UCSD-AML1 (cell line): ENCODE results near the gene CBLC.
"Not testable (repeated sequence)": the region's sequence is repeated elsewhere in the genome, so short reads cannot be mapped to it uniquely, and the experiment has no call there.

Source experiments
- DNase-seq: peaks from one replicate; lab custom pipeline; 2025; ENCODE audit not compliant: unreplicated experiment; lab: John Stamatoyannopoulos, UW

CBLC gene

GRCh38 chr19:44818466-44819031 is 40.9 kb downstream of the CBLC start:
- no peak for DNase-seq

- no peak for DNase-seq
Observed at GRCh38 chr19:44819246-44819832, 41.6 kb downstream of the CBLC start.

- peak; percentile 60 for DNase-seq
Observed at GRCh38 chr19:44820648-44821609, 43.2 kb downstream of the CBLC start.

- DNase-seq: no peak
Observed at GRCh38 chr19:44822177-44822576, 44.5 kb downstream of the CBLC start.

- DNase-seq: no peak
Observed at GRCh38 chr19:44822670-44823372, 45.1 kb downstream of the CBLC start.

GRCh38 chr19:44823373-44823698 is 45.6 kb downstream of the CBLC start:
- no peak for DNase-seq

- DNase-seq: no peak
Observed at GRCh38 chr19:44824761-44825160, 47.1 kb downstream of the CBLC start.

GRCh38 chr19:44832875-44833274 is 55.2 kb downstream of the CBLC start:
- DNase-seq: not testable (repeated sequence)

GRCh38 chr19:44834399-44834798 is 56.7 kb downstream of the CBLC start:
- not testable (repeated sequence) for DNase-seq

GRCh38 chr19:44839276-44839675 is 61.6 kb downstream of the CBLC start:
- DNase-seq: no peak

GRCh38 chr19:44840811-44841210 is 63.1 kb downstream of the CBLC start:
- no peak for DNase-seq

GRCh38 chr19:44841231-44841630 is 63.5 kb downstream of the CBLC start:
- no peak for DNase-seq

- no peak for DNase-seq
Observed at GRCh38 chr19:44845286-44845611, 67.6 kb downstream of the CBLC start.

- peak; percentile 100 for DNase-seq
Observed at GRCh38 chr19:44845612-44846454, 68.1 kb downstream of the CBLC start, which contains the start of gene NECTIN2. Gene NECTIN2 (plus strand): TSS chr19:44846297. CDS start chr19:44846526, 229 bp downstream.

GRCh38 chr19:44846455-44847143 is 68.9 kb downstream of the CBLC start:
- no peak for DNase-seq

- peak; percentile 78 for DNase-seq
Observed at GRCh38 chr19:44847144-44848035, 69.7 kb downstream of the CBLC start.

- DNase-seq: peak; percentile 41
Observed at GRCh38 chr19:44848036-44848811, 70.5 kb downstream of the CBLC start.

GRCh38 chr19:44848812-44849447 is 71.2 kb downstream of the CBLC start:
- DNase-seq: no peak
